KMS-11 (cell line): ENCODE measurements around the gene ERC2.

ENCODE experiments used
- H2AFZ ChIP-seq: fragments of 200-600 bp; sonication (generic); 2 replicates; pipeline ENCODE4 v1.6.1; 2016; ENCODE audit warnings: antibody characterized with exemption, mixed run types, low read depth
- H3K27ac ChIP-seq: fragments of 200-600 bp; sonication (generic); 2 replicates; pipeline ENCODE4 v1.6.1; 2016; ENCODE audit warnings: mild to moderate bottlenecking, mixed run types
- H3K27me3 ChIP-seq: fragments of 200-600 bp; sonication (generic); 2 replicates; pipeline ENCODE4 v1.6.1; 2017; ENCODE audit warnings: mild to moderate bottlenecking, low read depth, mixed run types, moderate library complexity; ENCODE audit not compliant: insufficient read depth
- H3K36me3 ChIP-seq: fragments of 200-600 bp; sonication (generic); 2 replicates; pipeline ENCODE4 v1.6.1; 2017; ENCODE audit warnings: mild to moderate bottlenecking, mixed run types; ENCODE audit not compliant: insufficient read depth
- H3K4me1 ChIP-seq: fragments of 200-600 bp; sonication (generic); 2 replicates; pipeline ENCODE4 v1.6.1; 2016; ENCODE audit warnings: mild to moderate bottlenecking, low read depth, mixed run types; ENCODE audit not compliant: poor library complexity, severe bottlenecking
- H3K4me2 ChIP-seq: fragments of 200-600 bp; sonication (generic); 2 replicates; pipeline ENCODE4 v1.7.0; 2016; ENCODE audit warnings: mild to moderate bottlenecking, mixed run types
- H3K4me3 ChIP-seq: fragments of 200-600 bp; sonication (generic); IDR thresholded peaks from 2 replicates; pipeline ENCODE4 v1.6.1; 2017; ENCODE audit warnings: low read depth, low read length, mixed read lengths; ENCODE audit not compliant: insufficient read depth
- H3K79me2 ChIP-seq: fragments of 200-600 bp; sonication (generic); 2 replicates; pipeline ENCODE4 v1.6.1; 2016; ENCODE audit warnings: low read depth, mixed run types; ENCODE audit not compliant: insufficient read depth
- H3K9ac ChIP-seq: fragments of 200-600 bp; sonication (generic); 2 replicates; pipeline ENCODE4 v1.6.1; 2016; ENCODE audit warnings: mild to moderate bottlenecking, mixed run types
- H4K20me1 ChIP-seq: fragments of 200-600 bp; sonication (generic); 2 replicates; pipeline ENCODE4 v1.6.1; 2016; ENCODE audit warnings: mild to moderate bottlenecking, mixed run types; ENCODE audit not compliant: insufficient read depth
- TF ChIP-seq, protein P1 (sequence below): fragments of 200-600 bp; sonication (generic); conservative IDR thresholded peaks from 2 replicates; pipeline ENCODE4 v1.6.1; 2017; ENCODE audit warnings: low read depth, mild to moderate bottlenecking, antibody characterized with exemption, low read length, moderate library complexity, mixed read lengths

The ERC2 gene

DNA sequence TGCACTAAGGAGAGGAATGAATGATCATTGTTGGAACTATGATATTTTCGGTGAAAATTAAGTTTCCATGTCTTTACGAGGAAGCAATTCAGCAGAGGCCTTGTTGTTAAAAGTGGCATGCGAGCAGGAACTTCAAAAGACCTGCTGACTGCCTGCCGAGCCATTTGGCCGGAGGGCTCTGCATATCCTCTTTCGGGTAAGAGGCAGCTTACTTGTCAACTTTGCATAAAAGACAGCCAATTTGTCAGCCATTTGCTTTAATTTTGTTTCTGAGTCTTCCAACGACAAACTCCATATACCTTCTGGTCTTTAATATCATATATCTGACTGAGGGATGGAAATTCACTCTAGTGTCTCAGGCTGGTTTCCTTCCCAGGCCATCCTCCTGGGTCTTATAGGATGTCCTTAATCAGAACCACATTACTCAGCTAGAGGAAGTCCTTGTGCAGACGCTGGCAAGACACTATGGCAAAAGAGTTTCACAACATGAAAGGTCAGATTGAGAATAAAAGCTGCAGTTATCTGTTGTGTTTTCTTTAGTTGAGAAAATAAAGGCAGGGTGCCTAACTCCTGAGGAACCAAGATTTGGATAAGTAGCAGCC is 852.5 kb downstream of the ERC2 start:
- Histone ChIP-seq H3K9ac (no peak overlapping the region), H3K27ac (no peak overlapping the region), H3K4me2 (no peak overlapping the region), H4K20me1 (no peaks in the 10 kb centered on the region), H3K4me1 (no peaks in the 10 kb centered on the region), H3K27me3 (no peaks in the 10 kb centered on the region), H2AFZ (no peak overlapping the region), H3K79me2 (no peaks in the 10 kb centered on the region), H3K36me3 (no peaks in the 10 kb centered on the region), H3K4me3 (no peak overlapping the region)
- TF ChIP-seq, protein P1, sequence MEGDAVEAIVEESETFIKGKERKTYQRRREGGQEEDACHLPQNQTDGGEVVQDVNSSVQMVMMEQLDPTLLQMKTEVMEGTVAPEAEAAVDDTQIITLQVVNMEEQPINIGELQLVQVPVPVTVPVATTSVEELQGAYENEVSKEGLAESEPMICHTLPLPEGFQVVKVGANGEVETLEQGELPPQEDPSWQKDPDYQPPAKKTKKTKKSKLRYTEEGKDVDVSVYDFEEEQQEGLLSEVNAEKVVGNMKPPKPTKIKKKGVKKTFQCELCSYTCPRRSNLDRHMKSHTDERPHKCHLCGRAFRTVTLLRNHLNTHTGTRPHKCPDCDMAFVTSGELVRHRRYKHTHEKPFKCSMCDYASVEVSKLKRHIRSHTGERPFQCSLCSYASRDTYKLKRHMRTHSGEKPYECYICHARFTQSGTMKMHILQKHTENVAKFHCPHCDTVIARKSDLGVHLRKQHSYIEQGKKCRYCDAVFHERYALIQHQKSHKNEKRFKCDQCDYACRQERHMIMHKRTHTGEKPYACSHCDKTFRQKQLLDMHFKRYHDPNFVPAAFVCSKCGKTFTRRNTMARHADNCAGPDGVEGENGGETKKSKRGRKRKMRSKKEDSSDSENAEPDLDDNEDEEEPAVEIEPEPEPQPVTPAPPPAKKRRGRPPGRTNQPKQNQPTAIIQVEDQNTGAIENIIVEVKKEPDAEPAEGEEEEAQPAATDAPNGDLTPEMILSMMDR, result no peak

DNA sequence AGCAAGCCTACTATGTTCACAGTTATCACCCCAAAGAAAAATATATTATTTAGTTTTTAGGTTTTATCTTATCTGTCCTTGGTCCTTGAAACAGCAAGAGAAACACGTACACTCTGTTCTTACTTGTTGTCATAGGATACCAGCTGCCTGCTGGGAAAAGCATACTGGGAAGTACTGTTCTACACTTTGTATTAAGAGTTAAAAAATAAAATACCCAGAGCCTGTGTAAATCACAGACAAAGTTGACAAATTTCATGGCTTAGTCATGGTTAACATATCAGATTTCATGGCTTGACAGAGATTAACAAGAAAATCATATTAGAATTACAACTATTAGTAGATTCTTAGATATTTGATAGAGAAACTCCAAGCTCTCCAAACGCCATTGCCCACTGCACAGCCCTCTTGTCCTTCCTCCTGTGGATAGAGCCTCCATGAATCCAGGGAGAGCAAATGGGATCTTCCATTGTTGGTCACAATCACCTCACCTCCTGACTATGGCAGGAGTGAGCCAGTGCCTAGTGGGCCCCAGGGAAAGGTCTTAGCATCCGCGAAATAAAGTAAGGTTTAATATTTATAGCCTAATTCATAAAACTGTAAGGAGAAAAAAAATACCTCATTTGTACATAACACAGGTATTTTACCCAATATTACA is 853.1 kb downstream of the ERC2 start:
- H4K20me1 ChIP-seq, result no peaks in the 10 kb centered on the region
- no peak overlapping the region for H3K4me3 ChIP-seq
- no peak overlapping the region for H2AFZ ChIP-seq
- no peaks in the 10 kb centered on the region for H3K27me3 ChIP-seq
- TF ChIP-seq, protein P1, result no peak
- H3K36me3 ChIP-seq, result no peaks in the 10 kb centered on the region
- no peaks in the 10 kb centered on the region for H3K4me1 ChIP-seq
- no peak overlapping the region for H3K9ac ChIP-seq
- H3K79me2 ChIP-seq, result no peaks in the 10 kb centered on the region
- H3K4me2 ChIP-seq, result no peak overlapping the region
- H3K27ac ChIP-seq, result no peak overlapping the region

DNA sequence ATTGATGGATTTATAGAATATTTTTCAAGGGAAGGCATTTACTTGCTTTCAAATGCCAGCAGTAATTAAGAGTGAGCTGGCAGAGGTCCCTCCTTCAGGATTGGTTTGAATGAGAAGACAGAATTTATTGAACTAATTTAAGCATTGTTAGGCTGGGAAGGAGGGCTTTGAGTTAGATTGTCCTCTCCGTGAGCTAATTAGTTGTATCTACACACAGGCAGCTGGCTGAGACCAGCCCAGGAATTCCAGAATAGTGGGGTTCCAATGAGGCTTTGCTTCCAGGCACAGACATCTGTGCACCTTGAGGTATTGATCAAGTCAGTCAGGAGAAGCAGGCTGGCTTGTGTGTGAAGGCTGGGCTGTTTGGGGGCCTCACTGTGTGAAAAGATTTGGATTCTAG is 857.1 kb downstream of the ERC2 start:
- Histone ChIP-seq H4K20me1 (no peaks in the 10 kb centered on the region), H2AFZ (no peak overlapping the region), H3K4me2 (no peak overlapping the region), H3K4me3 (no peak overlapping the region), H3K27ac (no peak overlapping the region), H3K27me3 (no peaks in the 10 kb centered on the region), H3K79me2 (no peaks in the 10 kb centered on the region), H3K9ac (no peak overlapping the region), H3K36me3 (no peaks in the 10 kb centered on the region), H3K4me1 (no peaks in the 10 kb centered on the region)
- TF ChIP-seq, protein P1, result no peak

DNA sequence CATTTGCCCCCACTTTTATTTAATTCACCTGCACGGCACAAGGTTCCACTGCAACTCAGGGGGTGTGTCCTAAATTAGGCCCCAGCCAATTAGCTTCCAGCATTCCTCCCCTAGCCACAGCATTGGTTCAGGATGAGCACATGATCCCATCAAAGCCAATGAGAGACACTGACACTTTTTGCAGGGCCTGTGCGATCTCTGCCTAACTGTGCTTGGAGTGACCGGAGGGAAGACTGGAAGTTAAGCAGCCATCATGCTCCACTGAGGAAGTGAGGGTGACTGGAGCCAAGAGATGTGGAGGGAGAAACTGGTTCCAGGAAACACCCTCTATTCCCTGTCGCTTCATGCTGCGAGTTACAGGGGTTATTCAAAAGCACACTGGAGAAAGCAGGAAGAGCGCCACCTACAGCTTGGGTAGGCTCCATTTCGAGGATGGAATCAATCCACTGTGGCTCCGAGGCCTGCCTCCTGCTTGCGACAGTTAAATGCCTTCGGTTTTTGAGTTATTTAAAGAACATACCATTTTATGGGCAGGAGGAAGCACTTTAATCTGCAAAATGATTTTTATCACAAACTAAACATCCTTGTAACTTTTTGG is 858.9 kb downstream of the ERC2 start:
- Histone ChIP-seq H2AFZ (no peak overlapping the region), H3K27me3 (no peaks in the 10 kb centered on the region), H3K4me2 (no peak overlapping the region), H3K36me3 (no peaks in the 10 kb centered on the region), H3K4me1 (no peaks in the 10 kb centered on the region), H3K27ac (no peak overlapping the region), H3K79me2 (no peaks in the 10 kb centered on the region), H4K20me1 (no peaks in the 10 kb centered on the region), H3K4me3 (no peak overlapping the region), H3K9ac (no peak overlapping the region)
- TF ChIP-seq, protein P1, result no peak
